ENCODE results near the gene TACR1. TPM values are rescaled to one million over a fixed set of nuclear protein-coding genes. Genes with fewer than 3 reads are reported as not detected.

Gene TACR1
- total and polyA plus RNA-seq, 5 experiments from 2014 or later: 0.14 TPM; not detected in 4

DNA sequence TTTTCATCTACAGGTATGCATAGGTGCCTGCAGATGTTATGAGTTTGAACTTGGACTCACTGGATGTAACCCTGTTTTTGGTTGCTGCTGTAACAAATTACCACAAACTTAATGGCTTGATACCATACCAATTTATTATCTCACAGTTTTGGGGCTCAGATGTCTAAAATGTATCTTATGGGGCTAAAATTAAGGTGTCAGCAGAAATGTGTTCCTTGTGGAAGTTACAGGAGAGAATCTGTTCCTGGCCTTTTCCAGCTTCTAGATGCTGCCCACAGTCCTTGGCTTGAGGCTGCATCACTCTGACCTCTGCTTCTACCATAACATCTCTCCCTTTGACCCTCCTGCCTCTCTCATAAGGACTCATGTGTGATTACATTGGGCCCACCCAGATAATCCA is 193.3 kb downstream of the TACR1 start:
- DNase-seq: no peak
- Mint-ChIP-seq H3K9me3 (peaks cover 0 to 6% (median 0%) of the 10 kb centered on the region in 9 donors), H3K4me1 (peaks cover 0 to 4% (median 0%) of the 10 kb centered on the region in 4 donors), H3K27ac (no peak overlapping the region), H3K4me3 (no peak overlapping the region), H3K27me3 (no peaks in the 10 kb centered on the region), H3K36me3 (peaks cover 21 to 30% (median 21%) of the 10 kb centered on the region in 3 donors)
- no peak for ATAC-seq
- POLR2A ChIA-PET: no interaction called here

DNA sequence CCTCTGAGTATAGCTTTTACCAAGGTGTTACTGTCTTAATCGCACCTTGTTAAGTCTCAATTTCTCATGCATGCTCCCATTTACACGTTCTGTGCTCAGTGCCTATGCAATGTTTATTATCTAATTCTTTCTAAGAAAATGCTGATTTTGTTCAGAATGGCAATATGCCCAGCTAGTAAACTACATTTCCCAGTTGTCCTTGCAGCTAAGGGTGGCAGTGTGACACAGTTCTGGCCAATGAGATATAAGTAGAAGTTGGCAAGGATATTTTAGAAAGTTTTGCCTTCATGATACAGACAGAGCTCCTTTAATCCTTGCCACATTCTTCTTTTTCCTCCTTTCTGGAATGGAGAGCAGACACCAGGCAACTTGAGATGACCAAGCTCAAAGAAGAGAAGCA is 195.5 kb downstream of the TACR1 start:
- peaks cover 0 to 6% (median 0%) of the 10 kb centered on the region in 9 donors for H3K9me3 Mint-ChIP-seq
- no peak overlapping the region for H3K27ac Mint-ChIP-seq
- DNase-seq: no peak
- POLR2A ChIA-PET: no interaction called here
- no peak overlapping the region for H3K4me3 Mint-ChIP-seq
- H3K27me3 Mint-ChIP-seq: no peaks in the 10 kb centered on the region
- H3K36me3 Mint-ChIP-seq: peaks cover 21 to 43% (median 23%) of the 10 kb centered on the region in 3 donors
- H3K4me1 Mint-ChIP-seq: peaks cover 0 to 4% (median 0%) of the 10 kb centered on the region in 4 donors
- no peak for ATAC-seq

DNA sequence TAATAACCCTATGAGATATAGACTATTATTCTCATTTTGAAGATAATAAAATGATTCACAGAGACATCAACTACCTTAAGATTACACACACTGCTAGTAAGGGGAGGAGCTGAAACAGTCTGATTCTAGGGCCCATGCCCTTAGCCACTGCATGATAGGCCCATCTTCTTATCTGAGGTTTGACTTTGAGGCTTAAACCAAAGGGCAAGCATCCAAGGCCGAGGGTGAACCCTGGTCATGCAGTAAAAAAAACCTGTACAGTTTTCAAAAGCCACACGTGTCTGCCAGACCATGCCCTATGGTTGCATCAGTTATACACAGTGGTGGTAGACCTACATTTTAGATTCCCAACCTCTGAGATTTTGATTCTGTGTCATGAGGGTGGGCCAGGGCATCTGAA is 196.0 kb downstream of the TACR1 start:
- DNase-seq: no peak
- Mint-ChIP-seq H3K4me1 (peaks cover 0 to 4% (median 0%) of the 10 kb centered on the region in 4 donors), H3K27me3 (no peaks in the 10 kb centered on the region), H3K36me3 (peaks cover 17 to 44% (median 24%) of the 10 kb centered on the region in 3 donors), H3K9me3 (peaks cover 0 to 6% (median 0%) of the 10 kb centered on the region in 9 donors), H3K4me3 (no peak overlapping the region), H3K27ac (no peak overlapping the region)
- POLR2A ChIA-PET: no interaction called here
- no peak for ATAC-seq

DNA sequence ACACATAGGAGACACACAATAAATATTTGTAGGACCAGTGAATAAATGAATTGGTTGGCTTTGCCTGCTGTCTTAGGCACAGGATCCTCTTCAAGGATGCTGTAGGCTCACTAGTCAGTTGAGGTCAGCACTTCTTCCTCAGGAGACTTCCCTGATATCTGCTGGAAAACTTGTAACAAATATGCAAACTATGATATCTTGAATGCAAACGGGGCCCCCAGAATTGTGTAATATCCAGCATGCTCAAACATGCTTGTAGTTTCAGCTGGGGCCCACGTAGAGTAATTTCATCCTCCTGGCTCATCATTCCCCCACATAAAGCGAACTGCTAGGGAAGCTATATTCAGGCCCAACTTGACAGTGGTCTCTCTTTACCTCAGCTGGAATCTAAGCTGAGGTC is 197.3 kb downstream of the TACR1 start:
- Mint-ChIP-seq H3K4me1 (peaks cover 0 to 4% (median 0%) of the 10 kb centered on the region in 4 donors), H3K4me3 (no peak overlapping the region), H3K27me3 (no peaks in the 10 kb centered on the region), H3K9me3 (peaks cover 0 to 6% (median 1%) of the 10 kb centered on the region in 9 donors), H3K27ac (no peak overlapping the region), H3K36me3 (peaks cover 15 to 44% (median 30%) of the 10 kb centered on the region in 3 donors)
- no peak for ATAC-seq
- POLR2A ChIA-PET: no interaction called here
- no peak for DNase-seq

DNA sequence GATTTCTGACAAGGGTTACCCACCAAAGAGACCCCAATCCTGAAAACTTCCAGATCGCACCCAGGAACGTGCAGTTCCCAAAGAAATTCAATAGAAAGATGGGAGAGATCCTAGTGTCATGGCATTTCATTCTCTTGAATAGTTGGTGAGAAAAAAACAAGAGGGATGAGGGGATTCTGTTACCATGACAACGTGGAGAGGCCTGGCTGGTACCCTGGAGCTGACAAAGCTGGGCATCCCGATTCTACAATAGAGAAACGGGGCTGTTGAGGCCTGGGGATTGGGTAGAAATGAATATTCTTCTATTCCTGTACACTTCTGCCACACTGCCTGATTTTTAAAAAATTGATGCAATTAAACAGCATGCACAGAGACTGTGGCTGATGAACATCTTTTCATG is 199.9 kb downstream of the TACR1 start:
- H3K36me3 Mint-ChIP-seq: peaks cover 3 to 42% (median 22%) of the 10 kb centered on the region in 3 donors
- no peak overlapping the region for H3K27ac Mint-ChIP-seq
- POLR2A ChIA-PET: no interaction called here
- peaks cover 0 to 2% (median 0%) of the 10 kb centered on the region in 4 donors for H3K4me1 Mint-ChIP-seq
- peaks cover 0 to 5% (median 0%) of the 10 kb centered on the region in 9 donors for H3K9me3 Mint-ChIP-seq
- no peak overlapping the region for H3K4me3 Mint-ChIP-seq
- ATAC-seq (no peak), DNase-seq (no peak)
- H3K27me3 Mint-ChIP-seq: no peaks in the 10 kb centered on the region

Small RNA genes lying within 50 kb of the gene (microRNA-seq; reads per million reads assigned to microRNA genes)
- gene MIR5000 (ENCODE audit: borderline microRNAs expressed): 3.8 reads per million, percentile 7 among the genes with 10 or more reads in this experiment

Other genes with a start within 250 kb of the TACR1 start
- 10 to 100 TPM; 49.0 to 55.7 TPM for gene POLE4, start 240.9 kb downstream of the TACR1 start, total RNA-seq
- gene POLE4, start 240.9 kb downstream of the TACR1 start, polyA plus RNA-seq: 100 to 1,000 TPM; 108 to 163 (median 138) TPM

All from naive thymus-derived CD8-positive, alpha-beta T cell (primary cell).